Erythroblast (primary cell): ENCODE results near the gene HSPB1.

Experiments
- GATA1 ChIP-seq: IDR thresholded peaks from 2 replicates; pipeline ENCODE4 v1.6.1; 2011; ENCODE audit warnings: low read depth, mild to moderate bottlenecking, control low read depth, low read length, moderate library complexity
- POLR2A ChIP-seq: IDR thresholded peaks from 2 replicates; pipeline ENCODE4 v1.6.1; 2011; ENCODE audit warnings: mild to moderate bottlenecking, low read length

GRCh38 chr7:76262683-76263402, 39.6 kb upstream of the HSPB1 start:
- no peak for TF ChIP-seq POLR2A
- TF ChIP-seq GATA1: no peak
